HG02884 (cell line): ENCODE results near the gene MYO3B.

Experiments used
- ATAC-seq: cut with Tn5 transposase; IDR thresholded peaks from one replicate; pipeline ENCODE4 v1.9.1; 2021; ENCODE audit warnings: mild to moderate bottlenecking, moderate library complexity; ENCODE audit not compliant: unreplicated experiment

MYO3B gene

DNA sequence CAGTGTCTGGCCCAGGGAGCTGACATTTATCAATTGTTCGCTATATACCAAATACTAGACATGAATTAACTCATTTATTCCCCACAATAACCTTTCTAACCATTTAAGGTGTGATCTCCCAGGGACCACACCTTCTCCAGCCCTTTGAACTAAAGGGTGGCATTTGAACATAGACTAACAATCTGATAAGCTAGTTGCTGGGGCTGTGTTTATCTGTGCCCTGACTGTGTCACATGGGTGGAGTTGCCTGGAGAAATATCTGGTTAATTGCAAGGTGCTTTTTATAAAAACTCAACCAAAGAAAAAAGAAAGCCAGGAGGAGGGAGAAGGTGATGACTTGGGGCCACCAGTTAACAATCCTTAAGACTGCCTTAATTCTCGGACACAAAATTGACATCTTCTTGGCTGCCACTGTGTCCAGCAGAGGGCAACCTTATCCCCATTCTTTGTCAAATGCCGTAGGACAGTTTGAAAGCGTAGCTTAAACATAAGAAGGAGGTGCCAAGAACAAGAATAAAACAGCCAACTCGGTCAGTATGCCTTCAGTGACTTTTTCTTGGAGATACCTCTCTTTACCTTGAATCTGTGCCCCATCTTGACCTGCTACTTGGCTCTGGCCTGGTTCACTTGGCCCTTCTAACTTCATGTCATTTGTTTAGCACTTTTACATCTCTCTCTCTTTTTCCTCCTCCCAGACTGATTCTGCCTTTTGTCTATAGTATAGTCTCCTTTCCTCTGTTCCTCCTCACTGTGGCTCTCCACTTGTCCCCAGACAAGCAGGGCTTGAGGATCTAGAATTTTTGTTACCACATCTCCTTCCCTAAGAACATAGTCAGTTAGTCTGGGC is 183.4 kb downstream of the MYO3B start:
- ATAC-seq = no peak

DNA sequence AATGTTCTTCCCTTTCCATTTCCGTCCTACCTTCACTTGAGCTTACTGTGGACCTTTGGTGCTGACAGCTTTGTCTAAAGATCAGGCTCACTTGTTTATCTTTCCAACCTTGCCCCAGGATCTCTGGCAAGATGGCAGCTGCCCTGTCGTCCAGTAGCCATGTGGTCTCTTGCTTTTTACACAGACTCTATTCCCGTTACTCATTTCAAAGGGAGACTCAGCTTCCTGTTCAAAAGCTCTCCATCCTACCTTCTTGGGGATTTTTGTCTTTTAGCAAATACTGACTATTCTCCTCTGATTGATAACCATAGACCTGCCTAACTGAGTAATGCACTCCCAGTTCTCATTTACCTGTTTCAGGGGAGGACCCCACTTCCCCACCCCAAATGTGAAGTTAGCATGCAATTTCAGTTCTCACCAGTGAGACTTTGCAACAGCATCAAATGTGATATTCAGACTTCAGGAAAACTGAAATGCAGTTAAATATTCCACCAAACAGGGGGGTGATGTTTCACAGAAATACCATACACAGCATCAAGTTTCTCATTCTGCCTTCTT is 184.4 kb downstream of the MYO3B start:
- ATAC-seq = no peak

DNA sequence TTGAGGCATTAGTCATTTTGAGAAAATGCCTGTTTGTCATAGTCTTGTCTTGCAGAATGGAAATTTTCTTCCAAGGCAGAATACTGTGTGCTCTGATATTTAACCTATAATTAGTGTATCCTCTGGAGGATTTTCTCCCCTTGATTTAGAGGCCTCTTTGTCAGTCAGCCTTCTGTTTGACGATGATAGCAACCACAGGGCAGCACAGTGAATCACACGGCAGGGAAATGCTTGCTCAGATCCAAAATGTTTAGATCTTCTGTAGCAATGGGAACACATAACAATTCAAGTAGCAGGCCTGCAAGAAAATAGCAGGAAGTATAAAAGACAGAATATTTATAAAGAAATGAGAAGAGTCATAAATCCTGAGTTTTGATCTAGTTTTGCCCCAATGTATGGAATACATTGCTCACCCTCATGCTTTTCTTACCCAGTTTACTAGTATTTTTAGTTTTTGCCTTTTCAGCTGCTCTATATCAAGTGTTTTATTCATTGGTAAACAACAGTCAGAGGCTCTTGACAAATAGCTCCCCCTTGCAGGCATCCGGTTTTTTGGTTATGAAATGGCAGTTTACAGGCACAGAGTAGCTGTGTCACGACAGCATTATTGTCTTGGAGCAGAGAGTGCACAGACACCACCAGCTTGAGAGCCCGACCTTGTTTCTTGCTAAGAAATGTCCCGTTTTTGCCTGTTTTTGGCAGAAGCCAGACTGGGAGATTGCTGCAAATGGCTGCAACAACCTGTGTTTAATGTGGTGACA is 185.1 kb downstream of the MYO3B start:
- ATAC-seq = no peak

DNA sequence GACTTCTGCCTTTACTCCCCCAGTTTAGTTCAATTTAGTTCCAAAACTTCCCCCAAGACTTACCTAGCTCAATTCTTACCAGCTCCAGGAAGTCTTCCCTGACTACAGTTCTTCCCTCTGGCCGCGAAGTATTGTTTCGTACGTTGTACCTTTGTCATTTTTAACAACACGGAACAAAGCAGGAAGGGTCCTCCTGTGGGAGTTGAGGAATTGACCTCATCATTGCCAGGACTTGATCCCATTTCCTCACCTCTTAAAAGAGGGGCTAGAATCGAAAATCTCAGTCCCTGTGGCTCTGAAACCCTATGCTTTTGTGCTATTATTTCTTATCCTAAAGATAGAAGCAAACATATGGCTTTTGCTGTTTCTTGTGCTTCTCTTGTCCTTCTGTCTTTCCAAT is 187.1 kb downstream of the MYO3B start:
- ATAC-seq = no peak

DNA sequence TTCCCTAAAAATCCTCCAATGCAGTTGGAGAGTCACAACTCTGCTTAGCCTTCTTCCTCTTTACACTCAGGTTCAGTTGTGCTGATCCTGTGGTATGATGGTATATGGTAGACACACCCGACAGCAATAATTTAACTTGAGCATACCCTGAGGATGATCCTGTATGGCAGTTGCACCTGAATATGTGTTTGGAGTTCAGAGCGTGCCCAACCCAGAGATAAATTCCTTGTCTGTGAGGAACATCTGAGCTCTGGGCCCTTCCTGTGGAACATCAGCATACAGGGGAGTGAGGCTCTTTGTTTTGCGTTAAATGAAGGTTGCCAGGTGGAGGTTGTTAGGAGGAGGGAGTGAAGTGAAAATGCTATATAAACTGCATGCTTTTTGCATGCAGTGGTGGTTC is 187.7 kb downstream of the MYO3B start:
- ATAC-seq = no peak

DNA sequence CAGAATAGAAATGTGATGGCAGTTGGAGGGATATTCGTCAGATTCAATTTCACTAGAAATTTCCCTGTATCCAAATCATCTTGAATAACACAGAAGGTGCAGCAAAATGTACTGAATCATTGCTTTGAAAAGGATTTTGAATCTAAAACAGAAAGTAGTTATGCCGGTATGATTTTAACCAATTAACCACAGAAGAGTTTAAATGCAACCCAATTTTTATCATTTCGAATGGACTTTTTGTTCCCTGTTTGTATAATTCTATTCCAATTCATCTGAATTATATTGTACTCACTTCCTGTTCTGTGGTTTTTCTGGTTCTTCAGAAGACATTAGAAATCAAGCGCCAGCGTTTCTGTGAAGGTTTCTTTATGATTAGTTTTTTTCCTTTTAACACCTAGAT is 190.4 kb downstream of the MYO3B start:
- ATAC-seq = no peak

DNA sequence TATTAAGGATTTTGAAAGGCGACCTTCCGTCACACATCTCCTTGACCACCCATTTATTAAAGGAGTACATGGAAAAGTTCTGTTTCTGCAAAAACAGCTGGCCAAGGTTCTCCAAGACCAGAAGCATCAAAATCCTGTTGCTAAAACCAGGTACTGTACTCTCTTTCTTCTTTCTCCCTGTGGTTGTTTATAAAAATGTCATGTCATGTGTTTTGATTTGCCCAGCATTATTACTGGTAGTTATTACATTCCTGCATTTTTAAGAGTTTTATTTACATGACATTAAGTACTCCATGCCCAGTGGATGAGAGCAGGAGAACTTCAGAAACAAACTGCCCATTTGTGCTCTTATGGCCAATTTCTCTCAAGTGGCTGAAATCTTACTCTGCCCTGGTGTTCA is 191.3 kb downstream of the MYO3B start:
- ATAC-seq = no peak

DNA sequence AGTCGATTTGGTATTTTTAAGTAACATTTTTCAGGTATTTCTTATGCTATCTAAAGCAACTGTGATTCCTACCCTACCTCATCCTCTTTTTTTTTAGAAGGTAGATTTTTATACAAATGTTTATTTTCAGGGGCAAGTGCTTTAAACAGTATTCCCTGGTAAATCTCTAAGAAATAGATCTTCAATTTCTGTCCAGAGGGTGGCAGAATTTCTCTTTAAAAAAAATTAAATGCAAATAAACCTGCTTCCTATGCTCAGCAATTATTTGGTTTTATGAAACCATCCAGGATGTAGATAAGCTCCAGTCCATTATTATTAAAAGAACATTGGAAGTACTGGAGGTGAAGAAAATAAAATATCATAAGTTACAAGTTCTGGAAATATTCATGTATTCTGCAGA is 191.9 kb downstream of the MYO3B start:
- ATAC-seq = no peak

DNA sequence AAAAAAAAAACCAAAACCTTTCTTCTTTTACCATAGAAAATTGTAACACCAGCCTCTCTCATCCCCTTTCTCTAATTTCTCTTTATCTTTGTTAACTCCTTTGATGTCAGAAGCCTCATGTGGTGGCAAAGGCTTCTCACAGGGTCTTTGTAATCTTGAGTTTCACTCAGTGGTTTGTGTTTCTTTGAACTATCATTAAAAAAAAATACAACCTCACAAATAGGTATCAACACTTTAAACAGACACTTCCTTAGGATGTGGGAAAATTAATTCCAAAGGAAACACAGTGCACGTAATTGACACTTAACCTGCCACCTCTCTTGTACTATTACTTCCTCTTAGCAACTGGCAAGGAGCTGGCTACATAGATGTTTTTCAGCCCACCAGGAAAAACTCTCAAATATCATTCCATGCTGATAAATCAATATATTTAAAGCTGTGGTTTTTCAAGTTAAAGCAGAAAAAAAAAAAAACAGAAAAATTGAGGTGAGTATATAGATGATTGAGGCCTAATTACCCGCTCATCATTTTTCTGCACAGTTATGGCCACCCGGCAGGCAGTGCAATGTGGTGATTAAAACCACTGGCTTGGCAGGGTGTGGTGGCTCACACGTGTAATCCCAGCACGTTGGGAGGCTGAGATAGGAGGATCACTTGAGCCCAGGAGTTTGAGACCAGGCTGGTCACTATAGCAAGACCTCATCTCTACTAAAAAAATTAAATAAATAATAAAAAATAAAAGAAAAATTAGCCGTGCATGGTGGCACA is 193.5 kb downstream of the MYO3B start:
- no peak for ATAC-seq

DNA sequence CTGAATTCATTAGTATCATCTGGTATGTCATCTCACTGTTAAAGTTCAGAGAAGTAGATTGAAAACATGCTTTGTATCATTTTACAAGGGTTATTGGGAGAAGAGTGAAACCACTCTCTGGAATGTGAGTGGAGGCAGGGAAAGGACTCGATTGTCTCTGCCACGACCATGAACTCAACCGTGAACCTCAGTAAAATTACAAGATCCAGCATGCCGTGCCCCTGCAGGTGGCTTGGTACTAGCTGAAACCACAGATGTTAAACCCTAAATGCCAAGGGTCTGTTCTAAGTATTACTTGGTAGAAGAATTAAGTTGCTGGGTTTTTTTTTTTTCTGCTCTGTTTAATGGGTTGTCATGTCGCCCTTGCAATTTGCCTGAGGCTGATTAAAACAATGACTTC is 197.2 kb downstream of the MYO3B start:
- no peak for ATAC-seq

DNA sequence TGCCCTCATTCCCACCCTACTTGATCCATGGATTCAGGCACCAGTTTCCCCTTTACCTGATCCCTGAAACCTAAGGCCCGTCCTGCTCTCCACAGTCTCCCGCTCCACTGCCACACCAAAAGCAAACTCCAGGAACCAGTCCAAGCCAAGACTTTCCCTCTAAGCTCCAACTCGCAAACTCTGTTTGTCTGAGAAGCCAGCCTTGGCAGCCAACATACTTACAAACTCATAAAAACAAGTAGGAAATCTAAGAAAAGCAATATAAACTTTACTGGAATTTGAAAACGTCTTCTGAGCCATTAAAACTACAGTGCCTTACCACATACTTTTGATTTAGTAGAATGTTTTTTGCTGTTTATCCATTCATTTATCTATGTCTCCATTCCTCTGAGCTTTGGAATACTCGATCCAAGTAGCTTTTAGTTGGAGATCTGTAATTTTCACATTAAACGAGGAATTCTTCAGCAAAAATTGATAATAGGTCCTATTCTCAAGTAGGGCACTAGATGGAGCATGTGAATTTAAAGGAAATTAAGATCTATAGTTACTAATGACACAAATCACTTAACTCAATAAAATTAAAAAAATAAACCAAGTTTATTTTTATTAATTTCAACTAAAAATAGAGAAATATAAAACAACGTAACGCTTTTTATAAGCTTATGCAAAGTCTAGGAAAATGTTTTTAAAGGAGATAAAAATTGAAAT is 199.7 kb downstream of the MYO3B start:
- no peak for ATAC-seq

DNA sequence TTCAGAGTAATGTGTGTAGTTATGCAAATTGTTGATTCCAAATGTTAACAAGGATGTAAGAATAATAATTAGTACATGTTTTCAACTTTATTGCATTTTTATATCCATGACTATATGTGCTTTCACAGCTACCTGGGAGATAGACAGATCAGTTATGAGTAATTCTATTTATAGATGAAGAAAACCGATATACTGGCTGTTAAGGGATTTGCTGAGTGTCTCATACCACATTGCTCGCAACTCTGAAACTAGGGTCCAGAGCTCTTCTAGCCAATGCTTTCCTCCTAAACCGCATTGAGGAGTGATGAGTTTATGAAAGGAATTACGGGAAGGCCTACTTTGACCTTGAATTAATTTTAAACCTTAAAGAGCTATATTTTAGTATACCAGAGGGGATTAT is 202.3 kb downstream of the MYO3B start:
- ATAC-seq = no peak

DNA sequence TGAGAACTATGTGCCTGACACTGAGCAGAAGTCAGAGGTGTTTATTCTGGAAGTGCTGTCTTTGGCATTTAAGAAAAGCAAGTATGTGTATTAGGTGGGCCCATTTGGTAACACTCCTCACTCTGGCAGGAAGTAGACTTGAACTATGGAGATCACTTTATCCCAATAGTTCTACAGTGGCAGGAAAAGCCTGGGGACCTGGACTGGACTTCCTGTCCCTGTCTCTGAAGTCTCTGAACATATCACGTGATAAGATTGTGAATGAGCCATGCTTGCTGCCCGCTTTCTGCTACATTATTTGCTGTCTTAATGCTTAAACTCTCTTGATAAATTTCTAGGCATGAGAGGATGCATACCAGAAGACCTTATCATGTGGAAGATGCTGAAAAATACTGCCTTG is 203.7 kb downstream of the MYO3B start:
- ATAC-seq = no peak

DNA sequence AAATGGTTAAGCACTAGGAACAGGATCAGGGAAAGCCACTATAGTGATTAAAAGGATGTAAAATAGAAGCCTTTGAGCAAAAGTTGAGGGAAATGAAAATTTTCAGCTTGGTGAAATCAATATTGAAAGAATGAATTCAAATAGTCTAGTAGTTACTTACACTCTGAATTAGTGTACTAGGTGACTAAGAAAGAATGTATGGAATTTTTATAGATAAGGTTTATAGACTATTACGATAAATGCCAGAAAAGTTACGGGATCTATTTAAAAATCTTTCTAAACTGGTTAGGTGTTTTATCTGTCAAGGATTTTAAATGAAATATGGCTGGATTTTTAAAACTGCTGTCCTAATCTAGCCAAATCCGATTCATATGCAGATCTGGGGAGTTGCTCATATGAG is 208.6 kb downstream of the MYO3B start:
- ATAC-seq = no peak

DNA sequence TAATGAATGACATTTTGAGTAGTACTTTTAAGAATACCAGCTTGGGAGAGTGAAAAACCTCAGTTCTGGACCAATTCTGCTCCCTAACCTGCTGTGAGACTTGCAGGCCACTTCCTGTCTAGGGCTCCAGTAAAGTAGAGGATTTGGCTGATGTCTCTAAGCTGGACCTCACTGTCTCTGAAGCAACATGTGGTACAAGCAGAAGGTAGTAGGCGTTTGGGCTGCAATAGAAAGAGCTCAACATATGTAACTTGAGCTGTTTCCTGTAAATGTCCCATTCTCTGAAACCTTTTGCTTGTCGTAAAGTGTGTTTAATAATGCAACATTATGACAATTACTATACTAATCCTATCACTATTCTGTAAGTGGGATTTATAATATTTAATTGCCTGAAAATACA is 213.1 kb downstream of the MYO3B start:
- no peak for ATAC-seq

DNA sequence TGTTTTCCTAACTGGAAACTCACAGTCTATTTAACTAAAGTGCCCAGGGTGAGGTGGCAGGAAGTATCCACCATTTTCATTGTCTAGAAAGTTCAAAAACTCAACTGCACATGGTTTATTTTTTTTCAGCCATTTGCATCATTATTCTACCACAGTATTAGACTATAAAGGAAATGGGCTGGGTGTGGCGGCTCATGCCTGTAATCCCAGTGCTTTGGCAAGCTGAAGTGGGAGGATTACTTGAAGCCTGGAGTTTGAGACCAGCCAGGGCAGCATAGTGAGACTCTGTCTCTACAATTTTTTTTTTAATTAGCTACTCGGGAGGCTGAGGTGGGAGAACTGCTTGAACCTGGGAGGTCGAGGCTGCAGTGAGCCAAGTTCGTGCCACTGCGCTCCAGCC is 213.8 kb downstream of the MYO3B start:
- no peak for ATAC-seq

DNA sequence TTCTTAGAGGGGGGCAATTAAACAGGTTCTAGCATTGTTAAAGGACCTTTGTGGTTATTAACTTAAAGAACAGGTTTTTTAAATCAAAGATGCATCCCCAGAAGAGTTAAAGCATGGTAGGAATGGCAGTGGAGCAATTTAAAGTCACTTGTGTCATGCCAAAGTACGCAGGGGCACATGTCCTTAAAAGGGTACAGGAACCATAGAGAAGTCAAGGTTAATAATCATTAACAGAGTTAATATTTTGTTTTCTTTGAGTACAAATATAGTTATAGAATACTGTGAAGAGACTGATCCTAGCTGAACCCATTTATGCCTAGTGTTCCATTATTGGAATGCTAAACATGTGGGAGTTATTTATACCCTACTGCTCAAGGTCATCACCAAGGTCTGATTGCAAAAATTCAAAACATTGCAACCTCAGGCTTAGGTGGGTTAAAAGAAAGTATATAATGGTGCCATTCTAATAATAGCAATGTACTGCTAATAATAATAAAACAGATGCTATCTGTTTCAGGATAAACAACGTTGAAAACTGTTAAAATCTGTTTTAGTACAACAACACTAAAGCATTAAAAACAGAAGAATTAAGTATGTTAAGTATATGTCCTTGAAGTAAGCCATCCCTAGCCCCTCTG is 216.0 kb downstream of the MYO3B start:
- ATAC-seq = no peak

DNA sequence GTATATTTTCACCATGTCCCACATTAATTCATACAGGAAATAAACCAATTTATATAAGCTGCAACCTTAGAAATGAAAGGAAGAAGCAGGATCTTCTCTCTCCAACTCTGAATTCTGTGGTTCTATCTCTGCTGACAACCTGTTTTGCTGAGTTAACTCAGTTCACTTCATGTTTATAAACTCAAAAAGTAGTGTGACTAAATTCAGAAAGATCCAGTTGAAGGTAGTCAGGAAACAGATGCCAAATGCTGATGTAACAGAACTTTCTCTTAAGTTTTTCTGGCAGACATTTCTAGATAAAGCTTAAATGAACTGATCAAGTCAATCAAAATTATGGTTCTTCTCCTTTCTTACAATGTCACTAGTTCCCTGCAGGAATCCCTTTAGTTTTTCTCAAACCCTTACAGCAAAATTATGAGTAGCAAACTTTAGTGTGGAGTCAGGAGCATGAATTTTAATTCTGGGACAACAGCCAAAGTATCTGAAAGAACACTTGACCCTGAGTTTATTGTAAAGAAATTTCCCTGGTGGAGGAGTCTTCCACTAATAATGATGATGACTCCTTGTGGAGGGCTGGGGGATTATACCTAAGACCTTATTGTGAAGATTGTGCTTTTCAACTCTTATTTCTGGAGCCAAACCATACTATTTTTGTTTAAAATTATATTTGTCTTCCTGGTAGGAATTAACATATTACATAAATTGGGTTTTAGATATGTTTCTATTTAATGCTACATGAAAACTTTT is 216.9 kb downstream of the MYO3B start:
- no peak for ATAC-seq

DNA sequence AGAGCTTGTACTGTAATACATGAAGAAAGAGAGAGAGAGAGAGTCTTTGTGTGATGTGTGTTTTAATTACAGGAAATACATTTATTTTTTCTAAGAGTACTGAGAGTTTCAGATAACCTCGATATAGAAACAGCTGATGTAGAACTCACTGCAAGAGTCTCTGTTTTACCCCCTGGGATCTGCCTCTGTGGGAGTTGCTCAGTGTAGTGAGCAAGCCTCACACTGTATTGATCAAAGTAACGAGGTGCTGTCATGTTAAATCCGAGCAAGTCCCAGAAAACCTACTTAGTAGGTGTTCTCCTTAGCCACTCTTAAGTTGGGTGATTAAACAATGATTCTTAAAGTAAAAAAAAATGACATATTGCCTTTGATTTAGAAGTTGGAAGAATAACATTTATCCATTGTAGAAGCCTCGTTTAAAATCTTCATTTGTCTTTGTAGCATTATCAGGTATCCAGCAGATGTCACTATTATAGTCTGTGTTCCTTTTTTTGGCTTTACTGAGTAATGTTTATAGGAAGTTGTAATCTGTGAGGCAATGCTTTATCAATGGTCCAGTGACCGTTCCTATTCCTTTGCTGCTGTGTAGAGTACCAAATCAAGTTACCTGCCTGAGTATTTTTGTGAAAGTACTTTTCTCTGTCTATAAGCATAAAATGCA is 219.0 kb downstream of the MYO3B start:
- ATAC-seq = no peak
